Thymus (tissue), 11 donors: ENCODE results near the gene ANG. TPM values are rescaled to one million over a fixed set of nuclear protein-coding genes. Genes with fewer than 3 reads are reported as not detected.

Source experiments
- DNase-seq, 9 donors: peaks; one replicate each; pipeline ENCODE4 v3.0.0-alpha.2; 2013; ENCODE audit warnings: low spot score in 9 of 9, low read depth in 6 of 9, missing footprints in 1 of 9
- H3K27ac ChIP-seq, 2 donors: one replicate each; pipeline ENCODE4 v1.5.1; 2013; ENCODE audit warnings: control low read depth in 1 of 2, low read depth in 1 of 2, low read length in 1 of 2, mild to moderate bottlenecking in 1 of 2, moderate library complexity in 1 of 2
- H3K27me3 ChIP-seq, 2 donors: one replicate each; pipeline ENCODE4 v1.5.1; 2013; ENCODE audit warnings: low read length in 1 of 2; ENCODE audit not compliant: control insufficient read depth in 2 of 2, insufficient read depth in 1 of 2
- H3K36me3 ChIP-seq, 2 donors: one replicate each; pipeline ENCODE4 v1.5.1; 2013; ENCODE audit warnings: low read length in 1 of 2, mild to moderate bottlenecking in 1 of 2, moderate library complexity in 1 of 2; ENCODE audit not compliant: control insufficient read depth in 2 of 2, insufficient read depth in 2 of 2
- H3K4me1 ChIP-seq, 2 donors: one replicate each; pipeline ENCODE4 v1.5.1; 2013; ENCODE audit warnings: low read length in 2 of 2; ENCODE audit not compliant: control insufficient read depth in 2 of 2, insufficient read depth in 2 of 2
- H3K4me3 ChIP-seq, 2 donors: one replicate each; pipeline ENCODE4 v1.5.1; 2013; ENCODE audit warnings: low read length in 2 of 2, control low read depth in 1 of 2, mild to moderate bottlenecking in 1 of 2
- H3K9me3 ChIP-seq, 2 donors: one replicate each; pipeline ENCODE4 v1.5.1; 2013; ENCODE audit warnings: low read length in 1 of 2, mild to moderate bottlenecking in 1 of 2; ENCODE audit not compliant: control insufficient read depth in 2 of 2, insufficient read depth in 1 of 2
- WGBS: extraction: QIAGEN DNeasy Blood & Tissue Kit; methylation state at CpG from one replicate; pipeline ENCODE4 v1.1.7; 2013; 5-methylcytosine and 5-hydroxymethylcytosine counted together
- polyA plus RNA-seq: library from polyadenylated mRNA; stranded (reverse); fragments of 200-250 nt; gene quantifications from one replicate; pipeline ENCODE4 v1.2.3, GENCODE V29; 2013
- total RNA-seq: library from RNA; stranded (reverse); fragments of 120-200 nt; gene quantifications from one replicate; pipeline ENCODE4 v1.2.4, GENCODE V29; 2013
- donor health status: healthy.

Gene ANG
- total and polyA plus RNA-seq, 2 donors = 0.99 to 9.1 TPM

GRCh38 chr14:20707622-20708021, 19.1 kb downstream of the ANG start:
- 67% methylated on average over 2 of the region's 2 CpGs for WGBS
- Histone ChIP-seq H3K27me3 (no peaks in the 10 kb centered on the region), H3K36me3 (no peaks in the 10 kb centered on the region), H3K9me3 (no peaks in the 10 kb centered on the region), H3K4me3 (no peak overlapping the region), H3K27ac (no peak overlapping the region), H3K4me1 (no peaks in the 10 kb centered on the region)
- DNase-seq = no peak

GRCh38 chr14:20711261-20711660, 22.7 kb downstream of the ANG start:
- no peak for DNase-seq
- no peak overlapping the region for H3K4me3 ChIP-seq
- H3K36me3 ChIP-seq = no peaks in the 10 kb centered on the region
- WGBS = 73% methylated on average over 4 of the region's 4 CpGs
- H3K4me1 ChIP-seq = no peaks in the 10 kb centered on the region
- no peaks in the 10 kb centered on the region for H3K27me3 ChIP-seq
- no peak overlapping the region for H3K27ac ChIP-seq
- no peaks in the 10 kb centered on the region for H3K9me3 ChIP-seq

GRCh38 chr14:20711685-20712084, 23.1 kb downstream of the ANG start:
- 68% methylated on average over 4 of the region's 4 CpGs for WGBS
- no peaks in the 10 kb centered on the region for H3K9me3 ChIP-seq
- no peak overlapping the region for H3K27ac ChIP-seq
- no peaks in the 10 kb centered on the region for H3K4me1 ChIP-seq
- no peaks in the 10 kb centered on the region for H3K36me3 ChIP-seq
- no peaks in the 10 kb centered on the region for H3K27me3 ChIP-seq
- H3K4me3 ChIP-seq = no peak overlapping the region
- no peak for DNase-seq

- H3K4me1 ChIP-seq = no peaks in the 10 kb centered on the region
- no peak for DNase-seq
- no peaks in the 10 kb centered on the region for H3K36me3 ChIP-seq
- WGBS = 89% methylated on average over 2 of the region's 2 CpGs
- H3K4me3 ChIP-seq = no peak overlapping the region
- H3K27me3 ChIP-seq = no peaks in the 10 kb centered on the region
- no peak overlapping the region for H3K27ac ChIP-seq
- no peaks in the 10 kb centered on the region for H3K9me3 ChIP-seq
Observed at GRCh38 chr14:20712904-20713303, 24.3 kb downstream of the ANG start.

GRCh38 chr14:20714593-20715250, 26.2 kb downstream of the ANG start:
- no peak for DNase-seq
- H3K4me3 ChIP-seq = no peak overlapping the region
- no peaks in the 10 kb centered on the region for H3K9me3 ChIP-seq
- H3K27me3 ChIP-seq = no peaks in the 10 kb centered on the region
- H3K27ac ChIP-seq = no peak overlapping the region
- no peaks in the 10 kb centered on the region for H3K36me3 ChIP-seq
- WGBS = 89% methylated on average over 4 of the region's 4 CpGs
- no peaks in the 10 kb centered on the region for H3K4me1 ChIP-seq

GRCh38 chr14:20719777-20720176, 31.2 kb downstream of the ANG start:
- Histone ChIP-seq H3K36me3 (no peaks in the 10 kb centered on the region), H3K27ac (no peak overlapping the region), H3K9me3 (no peaks in the 10 kb centered on the region), H3K27me3 (peaks cover 12 to 24% of the 10 kb centered on the region in 2 donors), H3K4me3 (no peak overlapping the region), H3K4me1 (no peaks in the 10 kb centered on the region)
- DNase-seq = no peak
- WGBS = 94% methylated on average over 4 of the region's 4 CpGs

- no peak overlapping the region for H3K4me3 ChIP-seq
- no peaks in the 10 kb centered on the region for H3K36me3 ChIP-seq
- H3K9me3 ChIP-seq = no peaks in the 10 kb centered on the region
- WGBS = 90% methylated on average over 6 of the region's 6 CpGs
- H3K27me3 ChIP-seq = peaks cover 12 to 31% of the 10 kb centered on the region in 2 donors
- H3K4me1 ChIP-seq = no peaks in the 10 kb centered on the region
- H3K27ac ChIP-seq = no peak overlapping the region
- DNase-seq = no peak
Observed at GRCh38 chr14:20720741-20721140, 32.2 kb downstream of the ANG start.

- Histone ChIP-seq H3K27ac (no peak overlapping the region), H3K27me3 (peaks cover 12 to 32% of the 10 kb centered on the region in 2 donors), H3K4me3 (no peak overlapping the region), H3K36me3 (no peaks in the 10 kb centered on the region), H3K9me3 (no peaks in the 10 kb centered on the region), H3K4me1 (no peaks in the 10 kb centered on the region)
- no peak for DNase-seq
- WGBS = 97% methylated on average over 12 of the region's 12 CpGs
Observed at GRCh38 chr14:20722016-20722415, 33.5 kb downstream of the ANG start.

GRCh38 chr14:20723488-20723887, 34.9 kb downstream of the ANG start:
- H3K4me1 ChIP-seq = no peaks in the 10 kb centered on the region
- H3K4me3 ChIP-seq = no peak overlapping the region
- peaks cover 12 to 32% of the 10 kb centered on the region in 2 donors for H3K27me3 ChIP-seq
- DNase-seq = no peak
- no peaks in the 10 kb centered on the region for H3K9me3 ChIP-seq
- no peak overlapping the region for H3K27ac ChIP-seq
- H3K36me3 ChIP-seq = no peaks in the 10 kb centered on the region
- 25% methylated on average over 28 of the region's 28 CpGs for WGBS
